GM23338 (cell line): ENCODE data around the gene PARG.

Experiments used
- CREB1 ChIP-seq: fragments of 250-450 bp; sonication (Bioruptor Pico); IDR thresholded peaks from 2 replicates; pipeline ENCODE4 v1.5.0; 2020; ENCODE audit warnings: low read depth, mild to moderate bottlenecking, moderate library complexity
- EZH2 ChIP-seq: fragments of 200-600 bp; sonication (generic); IDR thresholded peaks from one replicate; pipeline ENCODE4 v1.8.0; 2017; ENCODE audit warnings: antibody characterized with exemption, mild to moderate bottlenecking, low read depth; ENCODE audit not compliant: unreplicated experiment
- JUNB ChIP-seq: IDR thresholded peaks from one replicate; pipeline ENCODE4 v1.6.1; 2016; ENCODE audit warnings: antibody characterized with exemption; ENCODE audit not compliant: unreplicated experiment
- POLR2AphosphoS5 ChIP-seq: IDR thresholded peaks from 2 replicates; pipeline ENCODE4 v1.6.1; 2016; ENCODE audit warnings: antibody characterized with exemption, low read depth
- TF ChIP-seq, protein P1 (sequence below), 2 experiments: fragments of 200-600 bp in 1 of 2; sonication (generic) in 1 of 2; conservative IDR thresholded peaks; 2 replicates each; pipeline versions ENCODE4 v1.5.1 to v1.6.1; 2016 to 2017; ENCODE audit warnings: antibody characterized with exemption in 2 of 2, low read depth in 2 of 2, mild to moderate bottlenecking in 2 of 2, moderate library complexity in 1 of 2
- TF ChIP-seq, protein P2 (sequence below): IDR thresholded peaks from one replicate; pipeline ENCODE4 v1.6.1; 2018; ENCODE audit warnings: antibody characterized with exemption; ENCODE audit not compliant: unreplicated experiment

DNA sequence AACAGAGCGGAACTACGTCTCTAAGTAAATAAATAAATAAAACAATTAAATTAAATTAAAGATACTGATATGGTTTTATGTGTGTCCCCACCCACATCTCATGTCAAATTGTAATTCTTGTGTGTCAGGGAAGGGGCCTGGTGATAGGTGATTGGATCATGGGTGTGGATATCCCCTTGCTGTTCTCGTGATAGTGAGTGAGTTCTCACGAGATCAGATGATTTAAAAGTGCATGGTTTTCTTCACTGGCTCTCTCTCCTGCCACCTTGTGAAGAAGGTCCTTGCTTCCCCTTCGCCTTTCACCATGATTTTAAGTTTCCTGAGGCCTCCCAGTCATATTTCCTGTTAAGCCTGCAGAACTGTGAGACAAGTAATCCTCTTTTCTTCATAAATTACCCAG is 150.7 kb downstream of the PARG start:
- TF ChIP-seq CREB1 (no peak), POLR2AphosphoS5 (no peak), EZH2 (no peak), JUNB (no peak)
- TF ChIP-seq, protein P1, sequence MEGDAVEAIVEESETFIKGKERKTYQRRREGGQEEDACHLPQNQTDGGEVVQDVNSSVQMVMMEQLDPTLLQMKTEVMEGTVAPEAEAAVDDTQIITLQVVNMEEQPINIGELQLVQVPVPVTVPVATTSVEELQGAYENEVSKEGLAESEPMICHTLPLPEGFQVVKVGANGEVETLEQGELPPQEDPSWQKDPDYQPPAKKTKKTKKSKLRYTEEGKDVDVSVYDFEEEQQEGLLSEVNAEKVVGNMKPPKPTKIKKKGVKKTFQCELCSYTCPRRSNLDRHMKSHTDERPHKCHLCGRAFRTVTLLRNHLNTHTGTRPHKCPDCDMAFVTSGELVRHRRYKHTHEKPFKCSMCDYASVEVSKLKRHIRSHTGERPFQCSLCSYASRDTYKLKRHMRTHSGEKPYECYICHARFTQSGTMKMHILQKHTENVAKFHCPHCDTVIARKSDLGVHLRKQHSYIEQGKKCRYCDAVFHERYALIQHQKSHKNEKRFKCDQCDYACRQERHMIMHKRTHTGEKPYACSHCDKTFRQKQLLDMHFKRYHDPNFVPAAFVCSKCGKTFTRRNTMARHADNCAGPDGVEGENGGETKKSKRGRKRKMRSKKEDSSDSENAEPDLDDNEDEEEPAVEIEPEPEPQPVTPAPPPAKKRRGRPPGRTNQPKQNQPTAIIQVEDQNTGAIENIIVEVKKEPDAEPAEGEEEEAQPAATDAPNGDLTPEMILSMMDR (conservative IDR thresholded peaks at IDR 0.05; ENCODE audit: low read depth in 2 of 2), result no peak
- TF ChIP-seq, protein P2, sequence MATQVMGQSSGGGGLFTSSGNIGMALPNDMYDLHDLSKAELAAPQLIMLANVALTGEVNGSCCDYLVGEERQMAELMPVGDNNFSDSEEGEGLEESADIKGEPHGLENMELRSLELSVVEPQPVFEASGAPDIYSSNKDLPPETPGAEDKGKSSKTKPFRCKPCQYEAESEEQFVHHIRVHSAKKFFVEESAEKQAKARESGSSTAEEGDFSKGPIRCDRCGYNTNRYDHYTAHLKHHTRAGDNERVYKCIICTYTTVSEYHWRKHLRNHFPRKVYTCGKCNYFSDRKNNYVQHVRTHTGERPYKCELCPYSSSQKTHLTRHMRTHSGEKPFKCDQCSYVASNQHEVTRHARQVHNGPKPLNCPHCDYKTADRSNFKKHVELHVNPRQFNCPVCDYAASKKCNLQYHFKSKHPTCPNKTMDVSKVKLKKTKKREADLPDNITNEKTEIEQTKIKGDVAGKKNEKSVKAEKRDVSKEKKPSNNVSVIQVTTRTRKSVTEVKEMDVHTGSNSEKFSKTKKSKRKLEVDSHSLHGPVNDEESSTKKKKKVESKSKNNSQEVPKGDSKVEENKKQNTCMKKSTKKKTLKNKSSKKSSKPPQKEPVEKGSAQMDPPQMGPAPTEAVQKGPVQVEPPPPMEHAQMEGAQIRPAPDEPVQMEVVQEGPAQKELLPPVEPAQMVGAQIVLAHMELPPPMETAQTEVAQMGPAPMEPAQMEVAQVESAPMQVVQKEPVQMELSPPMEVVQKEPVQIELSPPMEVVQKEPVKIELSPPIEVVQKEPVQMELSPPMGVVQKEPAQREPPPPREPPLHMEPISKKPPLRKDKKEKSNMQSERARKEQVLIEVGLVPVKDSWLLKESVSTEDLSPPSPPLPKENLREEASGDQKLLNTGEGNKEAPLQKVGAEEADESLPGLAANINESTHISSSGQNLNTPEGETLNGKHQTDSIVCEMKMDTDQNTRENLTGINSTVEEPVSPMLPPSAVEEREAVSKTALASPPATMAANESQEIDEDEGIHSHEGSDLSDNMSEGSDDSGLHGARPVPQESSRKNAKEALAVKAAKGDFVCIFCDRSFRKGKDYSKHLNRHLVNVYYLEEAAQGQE, result no peak
